NB4 (cell line): ENCODE measurements around the gene METRN.

Experiments used
- CTCF ChIP-seq: IDR thresholded peaks from one replicate; pipeline ENCODE4 v1.5.1; 2012; ENCODE audit warnings: low read depth, low read length
- MAX ChIP-seq: IDR thresholded peaks from 2 replicates; pipeline ENCODE4 v1.6.1; 2011; ENCODE audit warnings: low read depth, low read length
- MYC ChIP-seq: IDR thresholded peaks from 2 replicates; pipeline ENCODE4 v1.6.1; 2011; ENCODE audit warnings: low read depth, low read length
- POLR2A ChIP-seq: IDR thresholded peaks from 2 replicates; pipeline ENCODE4 v1.6.1; 2011; ENCODE audit warnings: mild to moderate bottlenecking; ENCODE audit not compliant: insufficient read length; ENCODE audit errors: extremely low read depth

GRCh38 chr16:708959-709358 is 6.0 kb upstream of the METRN start:
- TF ChIP-seq CTCF (no peak), POLR2A (no peak), MAX (no peak), MYC (no peak)
